Activated naive CD4-positive, alpha-beta T cell treated with anti-CD3 and anti-CD28 coated beads, Interleukin-2, amount 50 U/mL, for 16 hours (primary cell): ENCODE measurements around the gene PRMT1.
A peak's percentile ranks its signal among the peaks of the same experiment; 100 is the strongest.

Source experiments
- DNase-seq: peaks from one replicate; pipeline ENCODE4 v3.0.0-alpha.2; 2020

The PRMT1 gene

DNA sequence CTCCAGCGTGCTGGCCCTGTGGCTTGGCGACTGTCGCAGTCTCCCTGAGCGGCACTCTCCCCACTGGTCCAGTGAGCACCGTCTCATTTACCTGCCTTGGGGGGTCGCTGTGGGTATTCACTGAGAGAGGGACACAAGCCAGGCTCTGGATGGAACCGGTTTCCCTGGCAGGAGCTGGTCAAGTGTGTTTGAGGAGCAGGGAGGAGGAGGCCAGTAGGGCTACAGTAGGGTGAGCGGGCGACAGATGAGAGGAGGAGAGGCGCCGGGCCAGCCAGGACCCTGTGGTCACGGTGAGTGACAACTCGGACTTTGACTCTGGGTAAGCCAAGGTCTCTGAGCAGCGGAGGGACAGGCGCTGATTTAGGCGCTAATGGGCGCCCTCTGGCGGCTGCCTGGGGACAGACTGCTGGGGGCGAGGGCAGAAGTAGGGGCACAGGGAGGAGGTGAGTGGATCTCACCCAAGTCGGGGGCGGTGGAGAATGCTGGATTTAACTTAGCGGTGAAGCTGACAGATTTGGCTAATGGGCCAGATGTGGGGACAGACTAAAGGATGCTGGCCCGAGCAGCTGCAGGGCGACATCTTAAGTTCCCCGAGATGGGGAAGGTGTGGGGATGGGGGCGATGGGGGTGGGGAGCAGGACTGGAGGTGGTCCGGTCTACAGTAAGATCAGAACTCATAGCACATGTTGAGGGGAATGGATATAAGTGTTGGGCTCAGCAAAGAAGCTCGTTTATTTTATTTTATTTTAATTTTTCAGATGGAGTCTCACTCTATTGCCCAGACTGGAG is 4.7 kb upstream of the PRMT1 start:
- DNase-seq = peak; percentile 79

- no peak for DNase-seq
Measured at GRCh38 chr19:49676136-49676783, 811 bp upstream of the PRMT1 start.

GRCh38 chr19:49676784-49677230 is 264 bp upstream of the PRMT1 start:
- DNase-seq = peak; percentile 98

- peak; percentile 85 for DNase-seq
Measured at GRCh38 chr19:49677901-49678674, 1.0 kb downstream of the PRMT1 start.

DNA sequence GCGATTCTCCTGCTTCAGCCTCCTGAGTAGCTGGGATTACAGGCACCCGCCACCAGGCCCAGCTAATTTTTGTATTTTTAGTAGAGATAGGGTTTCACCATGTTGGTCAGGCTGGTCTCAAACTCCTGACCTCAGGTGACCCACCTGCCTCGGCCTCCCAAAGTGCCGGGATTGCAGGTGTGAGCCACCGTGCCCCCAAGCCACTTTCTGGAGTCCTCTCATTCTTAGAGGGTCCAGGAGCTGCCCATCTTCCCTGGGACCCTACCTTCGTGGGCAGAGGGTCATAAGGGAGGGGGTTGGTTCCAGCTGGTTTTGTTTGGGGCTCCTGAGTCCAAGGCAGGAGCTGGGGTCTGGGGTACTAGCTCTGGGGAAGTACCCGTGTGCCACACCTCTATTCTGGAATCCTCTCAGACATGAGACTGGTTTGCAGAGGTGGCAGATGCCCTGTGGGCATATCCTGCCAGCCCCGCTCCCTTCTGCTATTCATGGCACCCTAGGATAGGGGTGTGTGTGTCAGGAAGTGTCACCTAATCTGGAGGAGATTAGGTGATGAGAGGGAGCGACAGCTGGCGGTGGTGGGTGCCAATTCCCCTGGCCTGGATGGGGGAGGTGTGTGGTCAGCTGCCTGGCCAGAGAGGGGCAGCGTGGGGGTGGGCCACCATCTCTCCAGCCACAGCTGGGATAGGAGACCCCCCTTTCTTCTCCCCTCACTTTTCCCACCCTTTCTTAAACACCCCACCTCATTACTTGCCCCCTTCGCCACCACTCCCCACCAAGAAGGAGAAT is 2.1 kb downstream of the PRMT1 start:
- DNase-seq = no peak

DNA sequence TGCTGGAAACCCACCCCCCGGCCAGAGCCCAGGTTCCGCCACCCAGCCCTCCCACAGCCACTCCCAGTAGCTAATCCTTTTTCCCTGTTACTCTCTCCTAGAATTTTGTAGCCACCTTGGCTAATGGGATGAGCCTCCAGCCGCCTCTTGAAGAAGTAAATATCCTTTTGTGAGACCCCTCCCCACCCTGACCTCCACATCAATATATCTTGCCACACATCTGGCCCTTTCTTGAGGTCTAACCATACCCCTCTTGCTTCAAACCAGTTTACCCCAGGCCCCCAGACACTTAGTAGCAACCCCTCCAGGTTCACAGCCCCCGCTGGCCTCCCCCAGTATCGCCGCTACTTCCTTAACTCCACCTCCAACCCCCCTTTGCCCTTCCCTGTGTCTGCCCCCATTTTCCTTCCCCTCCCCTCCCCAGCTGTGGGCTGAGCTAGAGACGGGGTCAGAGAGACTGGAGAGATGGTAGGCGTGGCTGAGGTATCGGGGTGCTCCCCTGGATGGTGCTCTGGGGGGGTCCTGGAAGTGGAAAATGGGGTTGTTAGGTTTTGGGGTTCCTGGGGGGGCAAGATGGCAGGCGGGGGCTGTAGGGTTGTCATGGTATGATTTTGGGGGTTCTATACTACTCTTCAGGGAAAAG is 2.8 kb downstream of the PRMT1 start:
- no peak for DNase-seq

GRCh38 chr19:49680421-49681351 is 3.6 kb downstream of the PRMT1 start:
- DNase-seq = peak; percentile 95

DNA sequence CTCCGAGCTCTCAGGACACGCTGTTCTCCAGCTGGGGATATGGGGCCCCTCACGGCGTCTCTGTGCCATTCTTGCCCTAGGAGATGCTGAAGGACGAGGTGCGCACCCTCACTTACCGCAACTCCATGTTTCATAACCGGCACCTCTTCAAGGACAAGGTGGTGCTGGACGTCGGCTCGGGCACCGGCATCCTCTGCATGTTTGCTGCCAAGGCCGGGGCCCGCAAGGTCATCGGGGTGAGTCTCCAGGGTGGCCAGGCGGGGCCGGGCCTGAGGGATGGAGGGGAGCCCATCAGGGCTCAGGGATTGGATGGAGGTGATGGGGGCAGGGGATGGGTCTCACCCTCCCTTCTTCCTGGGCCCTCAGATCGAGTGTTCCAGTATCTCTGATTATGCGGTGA is 4.8 kb downstream of the PRMT1 start:
- no peak for DNase-seq

GRCh38 chr19:49682274-49682673 is 5.2 kb downstream of the PRMT1 start:
- DNase-seq = no peak

DNA sequence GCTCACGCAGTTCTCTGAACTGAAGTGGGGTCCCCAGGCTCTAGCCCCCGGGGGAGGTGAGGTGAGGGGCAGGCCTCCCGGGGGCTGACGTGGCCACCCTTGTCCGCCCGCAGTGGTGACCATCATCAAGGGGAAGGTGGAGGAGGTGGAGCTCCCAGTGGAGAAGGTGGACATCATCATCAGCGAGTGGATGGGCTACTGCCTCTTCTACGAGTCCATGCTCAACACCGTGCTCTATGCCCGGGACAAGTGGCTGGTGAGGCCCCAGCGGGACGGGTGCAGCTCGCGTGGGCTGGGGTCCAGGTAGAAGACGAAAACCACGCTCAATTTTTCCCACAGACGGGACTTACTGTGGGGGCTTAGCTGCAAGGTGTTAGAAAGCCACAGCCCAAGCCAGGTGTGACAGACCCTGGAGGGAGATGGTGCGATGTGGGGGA is 6.8 kb downstream of the PRMT1 start:
- DNase-seq = no peak

GRCh38 chr19:49684251-49684982 is 7.3 kb downstream of the PRMT1 start:
- DNase-seq = no peak

- DNase-seq = no peak
Measured at GRCh38 chr19:49684983-49685553, 8.0 kb downstream of the PRMT1 start.

DNA sequence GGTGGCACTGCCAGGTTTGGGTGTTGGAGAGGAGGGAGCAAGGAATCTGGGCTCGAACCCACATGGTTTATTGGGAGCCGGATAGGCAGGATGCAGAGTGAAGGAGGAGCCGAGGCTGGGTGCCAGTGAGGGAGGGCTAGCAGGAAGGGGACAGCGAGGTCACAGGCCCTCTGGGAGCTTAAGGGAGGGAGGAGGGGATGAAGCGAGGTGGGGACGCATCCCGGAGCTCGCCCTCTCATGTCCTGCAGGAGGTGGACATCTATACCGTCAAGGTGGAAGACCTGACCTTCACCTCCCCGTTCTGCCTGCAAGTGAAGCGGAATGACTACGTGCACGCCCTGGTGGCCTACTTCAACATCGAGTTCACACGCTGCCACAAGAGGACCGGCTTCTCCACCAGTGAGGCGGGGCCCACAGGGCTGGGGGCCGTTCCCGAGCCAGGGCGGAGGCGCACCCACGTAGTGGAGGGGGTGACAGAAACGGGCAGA is 8.8 kb downstream of the PRMT1 start:
- DNase-seq = no peak

GRCh38 chr19:49686503-49687088 is 9.5 kb downstream of the PRMT1 start:
- DNase-seq = no peak

DNA sequence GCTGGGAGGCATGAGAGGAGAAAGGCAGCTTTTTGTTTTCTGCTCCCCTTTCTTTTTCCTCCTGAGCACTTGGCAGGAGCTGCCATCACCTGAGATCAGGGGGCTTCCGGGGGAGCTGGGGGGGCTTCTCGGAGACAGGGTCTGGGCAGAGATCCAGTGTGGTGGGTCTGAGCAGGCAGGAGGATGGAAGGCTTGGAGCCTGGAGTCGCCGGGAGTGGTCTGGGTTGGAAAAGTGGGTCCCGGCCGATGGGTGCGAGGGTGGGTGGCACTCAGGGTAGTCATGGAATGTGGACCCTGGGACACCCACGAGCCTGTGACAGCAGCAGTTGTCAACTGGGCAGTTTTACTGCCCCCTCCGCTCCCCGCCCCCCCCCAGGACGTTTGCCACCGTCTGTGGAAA is 10.1 kb downstream of the PRMT1 start:
- no peak for DNase-seq

DNA sequence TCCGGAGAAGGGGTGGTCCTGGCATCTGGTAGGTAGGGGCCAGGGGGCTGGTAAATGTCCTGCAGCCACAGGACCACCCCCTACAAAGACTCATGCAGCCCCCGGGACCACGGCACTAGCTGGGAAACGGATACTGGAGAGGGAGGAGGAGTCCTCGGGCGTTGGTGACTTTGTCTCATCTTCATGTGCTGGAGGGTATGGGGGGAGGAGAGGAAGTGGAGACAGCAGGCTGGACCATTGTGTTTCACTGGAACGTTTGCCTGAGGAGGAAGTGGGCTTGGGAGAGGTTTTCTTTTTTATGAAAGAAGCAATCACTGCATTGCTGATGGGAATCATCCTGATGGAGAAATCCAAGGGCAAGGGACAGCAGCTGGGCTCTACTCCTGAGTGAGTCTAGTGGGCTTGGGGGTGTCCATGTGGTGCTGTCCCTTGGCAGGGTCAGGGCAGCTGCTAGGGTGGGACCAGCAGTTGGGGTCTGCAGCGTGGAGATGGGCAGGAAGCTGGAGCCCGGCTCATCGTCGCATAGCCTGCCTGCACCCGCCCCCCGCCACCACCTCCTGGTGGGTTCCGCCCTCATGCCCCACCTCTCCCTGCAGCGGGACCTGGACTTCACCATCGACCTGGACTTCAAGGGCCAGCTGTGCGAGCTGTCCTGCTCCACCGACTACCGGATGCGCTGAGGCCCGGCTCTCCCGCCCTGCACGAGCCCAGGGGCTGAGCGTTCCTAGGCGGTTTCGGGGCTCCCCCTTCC is 10.7 kb downstream of the PRMT1 start:
- DNase-seq = no peak

DNA sequence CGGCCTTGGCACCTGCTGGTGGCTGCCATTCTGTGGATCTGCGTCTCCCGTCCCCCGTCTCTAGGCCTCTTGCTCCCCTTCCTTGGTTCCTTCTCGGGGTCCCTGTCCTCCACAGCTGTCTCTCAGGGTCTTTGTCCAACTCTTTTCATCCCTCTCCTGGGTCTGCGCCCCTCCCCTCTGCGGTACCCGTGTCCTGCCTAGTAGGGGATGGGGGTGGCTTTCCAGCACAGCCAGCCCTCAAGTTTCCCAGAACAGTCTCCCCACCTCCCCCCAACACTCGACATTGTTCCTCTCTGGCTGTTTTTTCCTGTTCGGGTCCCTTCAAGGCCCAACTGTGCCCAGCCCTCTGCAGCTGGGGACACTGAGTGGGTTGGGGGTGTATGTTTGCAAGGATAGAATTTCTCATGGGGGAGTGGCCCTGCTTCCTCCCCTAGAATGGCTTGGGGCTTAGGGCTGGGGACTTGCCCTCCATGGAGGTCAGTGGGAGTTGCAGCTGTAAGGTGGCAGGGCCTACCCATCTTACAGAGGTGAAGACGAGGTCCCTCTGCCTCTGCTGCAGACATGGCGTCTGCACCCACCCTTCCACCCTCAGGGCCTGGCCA is 11.6 kb downstream of the PRMT1 start:
- no peak for DNase-seq
